ENCODE results near the gene BTBD9. TPM values are rescaled to one million over a fixed set of nuclear protein-coding genes. Genes with fewer than 3 reads are reported as not detected.

BTBD9 gene
- total and polyA plus RNA-seq, 2 of the 13 experiments (the other 11 are each of a cell fraction or from before 2014, with no cell fraction given), result 1.2 to 3.0 TPM

DNA sequence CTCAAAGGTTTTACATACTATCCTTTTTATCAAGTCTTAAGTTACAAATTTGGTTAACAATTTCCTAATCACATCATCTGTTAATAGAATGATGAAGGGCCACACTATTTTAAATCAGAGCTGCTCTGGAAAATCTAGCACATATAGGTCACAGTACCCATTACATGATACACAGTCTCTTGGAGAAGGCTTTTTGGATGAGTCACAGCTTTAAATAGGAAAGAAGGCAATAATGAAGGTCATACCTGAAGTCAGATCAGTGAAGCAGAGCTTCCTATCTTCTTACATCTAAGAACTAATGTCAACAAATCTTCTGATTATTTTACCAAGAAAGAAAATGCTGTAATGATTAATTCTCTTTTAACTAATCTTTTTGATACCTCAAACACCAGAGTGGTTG lies 248.5 kb downstream of the BTBD9 start:
- no TSS peak for BruUV-seq (replicated peaks)
- no peaks in the 10 kb centered on the region for H3K36me3 ChIP-seq (replicated peaks in 1 of 2; ENCODE audit: control insufficient read depth in 1 of 2, insufficient read depth in 2 of 2, low read length in 2 of 2)
- in situ Hi-C loops (cut with HindIII; ENCODE audit: extremely low pct_ligation_motif_present, low pct_unique_long_range_greater_than_20kb) (no loop called here), intact Hi-C loops (cut with micrococcal nuclease; ENCODE audit: unreplicated experiment) (no loop called here)
- H3K4me1 ChIP-seq (ENCODE audit: insufficient read depth, low read length), result 0 out of 2 replicates have a peak, but pooled peaks cover 8% of the 10 kb centered on the region
- ChIA-PET POLR2A (no interaction called here), CTCF (ENCODE audit: low intra/inter-chr PET ratio, low total read pairs) (no interaction called here)
- ATAC-seq (no peak), DNase-seq (ENCODE audit: low spot score) (no peak), FAIRE-seq (no peak)
- H3K4me2 ChIP-seq (ENCODE audit: low read depth, low read length), result no peak overlapping the region
- no peak overlapping the region for H3K9ac ChIP-seq (ENCODE audit: insufficient read depth, low read depth, low read length)
- no peaks in the 10 kb centered on the region for H4K20me1 ChIP-seq (ENCODE audit: insufficient read depth, low read length)
- no peak overlapping the region for H3K27ac ChIP-seq (ENCODE audit: extremely low read length, insufficient read depth, low read length)
- no peaks in the 10 kb centered on the region for H3K79me2 ChIP-seq (ENCODE audit: insufficient read depth, low read length)
- H2AFZ ChIP-seq (ENCODE audit: low read length), result no peak overlapping the region
- no peaks in the 10 kb centered on the region for H3K9me3 ChIP-seq (ENCODE audit: low read length)
- no peak overlapping the region for H3K4me3 ChIP-seq (replicated peaks in 1 of 3; ENCODE audit: insufficient read depth in 1 of 3, low read depth in 2 of 3, low read length in 3 of 3)
- no peaks in the 10 kb centered on the region for H3K27me3 ChIP-seq (ENCODE audit: control insufficient read depth in 1 of 2, insufficient read depth in 2 of 2, low read length in 2 of 2)
- TF ChIP-seq ZNF333 (CRISPR knock-in tag; IDR thresholded peaks at IDR 0.05; ENCODE audit: borderline replicate concordance) (no peak), KDM3A (CRISPR knock-in tag; IDR thresholded peaks at IDR 0.05; ENCODE audit: low read depth) (no peak), ZNF567 (CRISPR knock-in tag; IDR thresholded peaks at IDR 0.05; ENCODE audit: borderline replicate concordance) (no peak), IRX3 (CRISPR knock-in tag; IDR thresholded peaks at IDR 0.05; ENCODE audit: borderline replicate concordance, low read depth) (no peak), ZNF605 (CRISPR knock-in tag; IDR thresholded peaks at IDR 0.05) (no peak), ZNF616 (CRISPR knock-in tag; IDR thresholded peaks at IDR 0.05; ENCODE audit: low read depth) (no peak), ZNF282 (IDR thresholded peaks at IDR 0.05; ENCODE audit: partially characterized antibody) (no peak), POLR2AphosphoS2 (IDR thresholded peaks at IDR 0.05; ENCODE audit: low read depth, low read length) (no peak), ZNF138 (CRISPR knock-in tag; IDR thresholded peaks at IDR 0.05; ENCODE audit: low read depth) (no peak), ZNF703 (CRISPR knock-in tag; IDR thresholded peaks at IDR 0.05; ENCODE audit: borderline replicate concordance) (no peak), MTA3 (CRISPR knock-in tag; IDR thresholded peaks at IDR 0.05) (no peak), ETV6 (CRISPR knock-in tag; conservative IDR thresholded peaks at IDR 0.05) (no peak), ZNF343 (CRISPR knock-in tag; IDR thresholded peaks at IDR 0.05) (no peak)
- TF ChIP-seq, protein P1, sequence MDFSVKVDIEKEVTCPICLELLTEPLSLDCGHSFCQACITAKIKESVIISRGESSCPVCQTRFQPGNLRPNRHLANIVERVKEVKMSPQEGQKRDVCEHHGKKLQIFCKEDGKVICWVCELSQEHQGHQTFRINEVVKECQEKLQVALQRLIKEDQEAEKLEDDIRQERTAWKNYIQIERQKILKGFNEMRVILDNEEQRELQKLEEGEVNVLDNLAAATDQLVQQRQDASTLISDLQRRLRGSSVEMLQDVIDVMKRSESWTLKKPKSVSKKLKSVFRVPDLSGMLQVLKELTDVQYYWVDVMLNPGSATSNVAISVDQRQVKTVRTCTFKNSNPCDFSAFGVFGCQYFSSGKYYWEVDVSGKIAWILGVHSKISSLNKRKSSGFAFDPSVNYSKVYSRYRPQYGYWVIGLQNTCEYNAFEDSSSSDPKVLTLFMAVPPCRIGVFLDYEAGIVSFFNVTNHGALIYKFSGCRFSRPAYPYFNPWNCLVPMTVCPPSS (IDR thresholded peaks at IDR 0.05), result no peak
- TF ChIP-seq, protein P2, sequence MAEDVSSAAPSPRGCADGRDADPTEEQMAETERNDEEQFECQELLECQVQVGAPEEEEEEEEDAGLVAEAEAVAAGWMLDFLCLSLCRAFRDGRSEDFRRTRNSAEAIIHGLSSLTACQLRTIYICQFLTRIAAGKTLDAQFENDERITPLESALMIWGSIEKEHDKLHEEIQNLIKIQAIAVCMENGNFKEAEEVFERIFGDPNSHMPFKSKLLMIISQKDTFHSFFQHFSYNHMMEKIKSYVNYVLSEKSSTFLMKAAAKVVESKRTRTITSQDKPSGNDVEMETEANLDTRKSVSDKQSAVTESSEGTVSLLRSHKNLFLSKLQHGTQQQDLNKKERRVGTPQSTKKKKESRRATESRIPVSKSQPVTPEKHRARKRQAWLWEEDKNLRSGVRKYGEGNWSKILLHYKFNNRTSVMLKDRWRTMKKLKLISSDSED (CRISPR knock-in tag; IDR thresholded peaks at IDR 0.05), result no peak
- TF ChIP-seq, protein P3, sequence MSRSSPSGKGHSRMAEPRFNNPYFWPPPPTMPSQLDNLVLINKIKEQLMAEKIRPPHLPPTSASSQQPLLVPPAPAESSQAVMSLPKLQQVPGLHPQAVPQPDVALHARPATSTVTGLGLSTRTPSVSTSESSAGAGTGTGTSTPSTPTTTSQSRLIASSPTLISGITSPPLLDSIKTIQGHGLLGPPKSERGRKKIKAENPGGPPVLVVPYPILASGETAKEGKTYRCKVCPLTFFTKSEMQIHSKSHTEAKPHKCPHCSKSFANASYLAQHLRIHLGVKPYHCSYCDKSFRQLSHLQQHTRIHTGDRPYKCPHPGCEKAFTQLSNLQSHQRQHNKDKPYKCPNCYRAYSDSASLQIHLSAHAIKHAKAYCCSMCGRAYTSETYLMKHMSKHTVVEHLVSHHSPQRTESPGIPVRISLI (CRISPR knock-in tag; IDR thresholded peaks at IDR 0.05; ENCODE audit: borderline replicate concordance), result no peak
